GM13977 (cell line): ENCODE data around the gene FOXL2NB.

ENCODE experiments used
- DNase-seq: peaks from one replicate; pipeline ENCODE4 v3.0.0; 2012; ENCODE audit warnings: low spot score
- in situ Hi-C: fragments of 300-500 bp; cut with MboI; formaldehyde crosslinking; loops from one replicate; pipeline ENCODE4 v1.12.0; 2022; ENCODE audit warnings: low sequenced_read_pairs, low pct_unique_long_range_greater_than_20kb, mixed read lengths, inconsistent platforms; ENCODE audit not compliant: unreplicated experiment
- TF ChIP-seq, protein P1 (sequence below): IDR thresholded peaks from 2 replicates; pipeline ENCODE4 v1.5.1; 2012; ENCODE audit warnings: mild to moderate bottlenecking, control low read depth; ENCODE audit not compliant: insufficient read depth; ENCODE audit errors: extremely low read depth, missing control alignments

Gene FOXL2NB

DNA sequence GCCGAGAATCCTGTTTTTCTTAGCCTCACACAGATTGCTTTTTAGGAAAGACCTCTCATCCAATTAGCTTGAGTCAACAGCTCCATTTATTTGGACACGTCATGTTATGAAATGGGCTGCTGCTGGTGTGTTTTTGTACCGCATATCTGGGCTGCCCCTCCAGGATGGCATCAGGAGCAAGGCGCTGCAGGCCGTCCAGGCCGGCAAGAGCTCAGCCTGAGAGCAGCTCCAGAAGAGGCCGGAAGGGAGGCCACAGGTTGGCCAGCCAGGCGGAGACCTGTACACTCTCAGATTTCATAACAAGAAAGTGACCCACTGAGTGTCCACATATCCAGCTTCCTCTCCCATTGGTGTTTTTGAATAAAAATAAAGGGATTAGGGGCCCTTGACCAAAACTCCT lies 28.3 kb downstream of the FOXL2NB start:
- DNase-seq = no peak
- in situ Hi-C loops = no loop called here
- TF ChIP-seq, protein P1, sequence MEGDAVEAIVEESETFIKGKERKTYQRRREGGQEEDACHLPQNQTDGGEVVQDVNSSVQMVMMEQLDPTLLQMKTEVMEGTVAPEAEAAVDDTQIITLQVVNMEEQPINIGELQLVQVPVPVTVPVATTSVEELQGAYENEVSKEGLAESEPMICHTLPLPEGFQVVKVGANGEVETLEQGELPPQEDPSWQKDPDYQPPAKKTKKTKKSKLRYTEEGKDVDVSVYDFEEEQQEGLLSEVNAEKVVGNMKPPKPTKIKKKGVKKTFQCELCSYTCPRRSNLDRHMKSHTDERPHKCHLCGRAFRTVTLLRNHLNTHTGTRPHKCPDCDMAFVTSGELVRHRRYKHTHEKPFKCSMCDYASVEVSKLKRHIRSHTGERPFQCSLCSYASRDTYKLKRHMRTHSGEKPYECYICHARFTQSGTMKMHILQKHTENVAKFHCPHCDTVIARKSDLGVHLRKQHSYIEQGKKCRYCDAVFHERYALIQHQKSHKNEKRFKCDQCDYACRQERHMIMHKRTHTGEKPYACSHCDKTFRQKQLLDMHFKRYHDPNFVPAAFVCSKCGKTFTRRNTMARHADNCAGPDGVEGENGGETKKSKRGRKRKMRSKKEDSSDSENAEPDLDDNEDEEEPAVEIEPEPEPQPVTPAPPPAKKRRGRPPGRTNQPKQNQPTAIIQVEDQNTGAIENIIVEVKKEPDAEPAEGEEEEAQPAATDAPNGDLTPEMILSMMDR = no peak

- TF ChIP-seq, protein P1 = no peak
- in situ Hi-C loops = no loop called here
- DNase-seq = no peak
These were observed 29.0 kb downstream of the FOXL2NB start for GRCh38 chr3:138976047-138976446.

DNA sequence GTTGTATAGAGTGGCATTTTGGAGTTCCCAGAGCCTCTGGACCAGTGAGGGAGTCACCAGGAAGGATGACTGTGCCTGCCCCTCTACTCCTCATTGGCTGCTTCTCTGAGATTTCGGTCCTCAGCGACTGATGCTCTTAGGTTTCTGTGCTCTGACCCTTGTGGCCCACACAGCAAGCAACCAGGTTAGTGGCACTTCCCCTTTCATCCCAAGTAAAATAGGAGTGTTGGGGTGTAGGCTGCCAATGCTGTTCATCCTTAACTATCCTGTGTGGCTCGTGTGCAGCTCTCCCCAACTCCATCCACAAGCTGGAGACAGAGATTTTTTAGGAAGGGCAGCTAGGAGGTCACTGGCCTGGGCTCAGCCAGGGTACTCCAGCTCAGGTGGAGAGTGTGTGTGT lies 37.8 kb downstream of the FOXL2NB start:
- in situ Hi-C loops = no loop called here
- no peak for DNase-seq
- TF ChIP-seq, protein P1 = no peak

GRCh38 chr3:138985932-138986331 lies 38.9 kb downstream of the FOXL2NB start:
- no peak for DNase-seq
- in situ Hi-C loops = no loop called here
- TF ChIP-seq, protein P1 = no peak

- in situ Hi-C loops = no loop called here
- TF ChIP-seq, protein P1 = no peak
- no peak for DNase-seq
These were observed 40.2 kb downstream of the FOXL2NB start for GRCh38 chr3:138987181-138987580.

DNA sequence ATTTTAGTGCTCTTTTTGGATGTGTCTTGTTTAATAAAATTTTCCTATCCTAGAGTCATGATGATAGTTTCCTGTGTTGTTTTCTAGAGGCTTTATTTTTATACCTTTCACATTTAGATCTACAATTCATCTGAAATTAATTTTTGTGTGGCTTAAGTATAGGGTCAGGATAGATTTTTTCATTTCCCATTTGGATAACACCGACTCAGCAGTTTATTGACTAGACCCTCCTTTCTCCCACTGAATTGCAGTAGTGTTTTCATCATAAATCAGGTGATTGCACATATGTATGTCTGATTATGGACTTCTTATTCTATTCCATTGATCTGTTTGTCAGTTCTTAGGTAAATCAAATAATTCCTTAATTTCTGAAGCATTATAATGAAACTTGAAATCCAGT lies 48.7 kb downstream of the FOXL2NB start:
- TF ChIP-seq, protein P1 = no peak
- no peak for DNase-seq
- in situ Hi-C loops = no loop called here
